Vagina (tissue), 2 donors: ENCODE measurements around the gene DLGAP5.

Source experiments
- POLR2A ChIP-seq, 2 donors: fragments of 450-650 bp; IDR thresholded peaks; one replicate each; pipeline ENCODE4 v1.6.1; 2017; ENCODE audit warnings: antibody characterized with exemption in 2 of 2, mild to moderate bottlenecking in 2 of 2, moderate library complexity in 2 of 2
- POLR2AphosphoS5 ChIP-seq, 2 donors: sonication (generic); formaldehyde crosslinking; IDR thresholded peaks; one replicate each; pipeline ENCODE4 v1.9.0; 2017; ENCODE audit warnings: antibody characterized with exemption in 2 of 2, mild to moderate bottlenecking in 2 of 2, low read depth in 1 of 2; ENCODE audit not compliant: insufficient read depth in 1 of 2
- TF ChIP-seq, protein P1 (sequence below), 3 experiments: fragments of 450-650 bp in 2 of 3; fragments of 200-600 bp in 1 of 3; sonication (generic) in 1 of 3; IDR thresholded peaks; one replicate each; pipeline ENCODE4 v1.5.1; 2017 to 2019; ENCODE audit warnings: antibody characterized with exemption in 3 of 3, mild to moderate bottlenecking in 2 of 3, moderate library complexity in 2 of 3

DNA sequence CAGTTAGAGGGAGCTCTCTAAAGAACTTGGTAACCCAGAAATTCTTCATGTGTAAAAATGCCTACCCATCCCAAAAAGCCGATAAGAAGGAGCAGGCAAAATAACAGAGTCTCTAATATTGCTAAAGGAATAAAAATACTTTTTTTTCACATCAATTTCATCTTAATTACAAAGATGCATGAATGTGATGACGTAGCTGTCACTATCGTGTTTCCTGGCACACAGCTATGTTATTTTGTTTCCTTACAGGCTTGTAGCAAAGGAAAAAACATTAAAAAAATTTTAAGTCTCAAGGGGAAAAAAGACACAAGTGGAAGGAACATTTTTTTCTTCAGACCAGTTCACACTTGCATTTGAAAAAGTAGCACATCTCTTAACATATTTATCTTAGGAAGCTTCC is 72.6 kb downstream of the DLGAP5 start:
- TF ChIP-seq, protein P1, sequence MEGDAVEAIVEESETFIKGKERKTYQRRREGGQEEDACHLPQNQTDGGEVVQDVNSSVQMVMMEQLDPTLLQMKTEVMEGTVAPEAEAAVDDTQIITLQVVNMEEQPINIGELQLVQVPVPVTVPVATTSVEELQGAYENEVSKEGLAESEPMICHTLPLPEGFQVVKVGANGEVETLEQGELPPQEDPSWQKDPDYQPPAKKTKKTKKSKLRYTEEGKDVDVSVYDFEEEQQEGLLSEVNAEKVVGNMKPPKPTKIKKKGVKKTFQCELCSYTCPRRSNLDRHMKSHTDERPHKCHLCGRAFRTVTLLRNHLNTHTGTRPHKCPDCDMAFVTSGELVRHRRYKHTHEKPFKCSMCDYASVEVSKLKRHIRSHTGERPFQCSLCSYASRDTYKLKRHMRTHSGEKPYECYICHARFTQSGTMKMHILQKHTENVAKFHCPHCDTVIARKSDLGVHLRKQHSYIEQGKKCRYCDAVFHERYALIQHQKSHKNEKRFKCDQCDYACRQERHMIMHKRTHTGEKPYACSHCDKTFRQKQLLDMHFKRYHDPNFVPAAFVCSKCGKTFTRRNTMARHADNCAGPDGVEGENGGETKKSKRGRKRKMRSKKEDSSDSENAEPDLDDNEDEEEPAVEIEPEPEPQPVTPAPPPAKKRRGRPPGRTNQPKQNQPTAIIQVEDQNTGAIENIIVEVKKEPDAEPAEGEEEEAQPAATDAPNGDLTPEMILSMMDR (IDR thresholded peaks at IDR 0.05), result no peak
- TF ChIP-seq POLR2AphosphoS5 (IDR thresholded peaks at IDR 0.05; ENCODE audit: insufficient read depth in 1 of 2, low read depth in 1 of 2), result peak in 1 of 2 donors; percentile 9
- no peak for TF ChIP-seq POLR2A (IDR thresholded peaks at IDR 0.05)
